GM21825 (cell line): ENCODE measurements around the gene C2CD4D.
"Not testable (repeated sequence)": the region's sequence is repeated elsewhere in the genome, so short reads cannot be mapped to it uniquely, and the experiment has no call there.

Experiments used
- ATAC-seq: cut with Tn5 transposase; IDR thresholded peaks from one replicate; pipeline ENCODE4 v1.9.1; 2021; ENCODE audit warnings: mild to moderate bottlenecking, moderate library complexity; ENCODE audit not compliant: unreplicated experiment

The C2CD4D gene

GRCh38 chr1:151858886-151859665, 19.5 kb upstream of the C2CD4D start:
- no peak for ATAC-seq

DNA sequence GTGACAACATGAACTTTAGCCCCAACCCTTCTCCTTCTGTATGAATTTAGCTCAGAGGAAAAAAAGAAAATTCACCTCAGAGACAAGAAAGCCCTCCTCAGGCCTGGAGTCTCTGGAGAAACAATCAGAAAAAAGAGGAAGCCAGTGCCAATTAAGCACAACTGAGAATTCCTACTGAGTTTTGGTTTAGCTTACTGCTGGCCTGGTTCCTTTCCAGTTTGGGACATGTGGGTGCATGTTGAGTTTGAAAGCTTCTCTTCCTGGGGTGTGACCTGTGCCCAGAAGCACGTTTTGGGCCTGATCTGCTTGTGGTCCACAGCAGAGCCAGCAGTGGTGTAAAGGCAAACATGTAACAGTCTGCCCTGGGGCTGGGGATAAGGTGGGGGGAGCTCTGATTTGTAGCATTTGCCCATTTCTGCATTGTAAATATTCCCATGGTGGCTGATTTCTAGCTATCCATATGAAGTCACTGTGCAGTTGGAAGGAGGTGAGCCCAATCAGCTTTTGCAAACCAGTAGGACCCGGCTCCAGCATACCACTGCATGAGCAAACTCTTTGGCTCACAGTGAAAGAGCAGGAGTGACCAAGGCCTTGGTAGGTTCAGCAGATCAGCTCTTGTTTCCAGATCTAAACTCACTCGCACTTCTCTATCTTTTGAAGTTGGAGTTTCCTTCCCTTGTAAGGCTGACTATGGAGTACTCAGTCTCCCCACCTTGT, 18.6 kb upstream of the C2CD4D start:
- no peak for ATAC-seq

DNA sequence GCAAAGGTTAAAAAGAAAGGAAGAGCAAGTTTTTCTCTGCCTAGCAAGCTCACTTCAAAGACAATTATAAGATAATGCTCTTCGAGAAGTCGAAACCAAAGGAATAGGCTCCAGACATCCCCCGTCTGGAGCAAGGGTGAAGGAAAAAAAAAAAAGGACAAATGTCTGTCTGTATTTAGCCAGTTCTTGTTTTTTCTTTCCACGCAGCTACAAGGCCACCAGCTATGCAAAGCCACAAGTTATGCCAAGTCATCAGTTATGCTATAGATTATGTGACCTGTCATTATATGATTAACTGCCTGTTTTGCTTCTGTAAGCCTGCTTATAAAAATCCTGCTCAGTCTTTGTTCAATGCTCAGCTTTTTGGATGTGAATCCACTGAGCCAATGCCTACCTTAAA, 16.3 kb upstream of the C2CD4D start:
- ATAC-seq, result no peak

- ATAC-seq, result not testable (repeated sequence)
Measured at GRCh38 chr1:151855516-151855915, 15.9 kb upstream of the C2CD4D start.

GRCh38 chr1:151854658-151855057, 15.0 kb upstream of the C2CD4D start:
- no peak for ATAC-seq

DNA sequence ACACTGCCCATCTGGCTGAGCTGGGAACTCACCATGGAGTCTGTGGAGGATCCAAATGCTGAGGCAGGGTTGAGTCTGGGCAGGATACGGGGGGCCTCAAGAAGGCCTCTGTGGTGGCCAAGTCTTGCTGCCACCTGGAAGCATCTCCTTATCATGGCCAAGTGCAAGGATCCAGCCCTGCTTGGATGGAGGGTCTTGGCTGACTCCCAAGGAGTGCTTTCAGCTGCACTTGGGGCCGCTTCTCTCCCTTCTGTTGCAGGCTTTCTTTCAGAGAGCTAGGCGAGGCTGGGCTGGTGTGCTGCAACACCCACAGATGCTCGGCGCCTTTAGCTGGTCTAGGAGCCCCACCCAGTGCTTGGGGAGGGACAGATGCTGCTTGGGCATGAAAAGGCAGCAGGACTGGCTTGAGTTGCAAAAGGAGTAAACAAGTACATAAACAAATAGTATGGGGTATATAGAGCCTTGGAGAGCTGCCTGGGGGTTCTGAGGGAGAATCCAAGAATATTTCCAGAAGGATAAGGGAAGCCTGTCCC, 13.9 kb upstream of the C2CD4D start, which contains the start of gene THEM5:
Gene THEM5 (minus strand): TSS at position 302 of the 533 bp plus-strand sequence. CDS start 147 bp downstream, at position 155.
- no peak for ATAC-seq

DNA sequence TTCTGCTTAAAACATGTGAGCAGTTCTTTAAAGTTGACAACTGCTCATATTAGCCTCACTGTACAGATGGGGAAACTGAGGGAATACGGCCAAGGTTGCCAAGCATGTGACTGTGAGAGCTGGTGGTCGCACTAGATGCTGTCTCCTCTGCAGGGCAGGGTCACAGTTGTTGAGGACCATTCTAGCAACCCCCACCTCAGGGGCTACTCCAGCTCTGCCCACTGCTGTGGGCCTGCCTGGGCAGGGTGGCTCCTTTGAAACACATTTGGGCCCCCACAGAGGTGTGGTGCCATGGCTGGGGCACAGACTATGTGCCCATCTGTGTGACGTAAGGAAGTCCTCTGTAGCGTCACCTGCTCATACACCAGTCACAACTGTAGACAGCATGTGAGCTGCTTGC, 13.1 kb upstream of the C2CD4D start:
- no peak for ATAC-seq

GRCh38 chr1:151851886-151852285, 12.3 kb upstream of the C2CD4D start:
- no peak for ATAC-seq

GRCh38 chr1:151849871-151850270, 10.3 kb upstream of the C2CD4D start:
- no peak for ATAC-seq

DNA sequence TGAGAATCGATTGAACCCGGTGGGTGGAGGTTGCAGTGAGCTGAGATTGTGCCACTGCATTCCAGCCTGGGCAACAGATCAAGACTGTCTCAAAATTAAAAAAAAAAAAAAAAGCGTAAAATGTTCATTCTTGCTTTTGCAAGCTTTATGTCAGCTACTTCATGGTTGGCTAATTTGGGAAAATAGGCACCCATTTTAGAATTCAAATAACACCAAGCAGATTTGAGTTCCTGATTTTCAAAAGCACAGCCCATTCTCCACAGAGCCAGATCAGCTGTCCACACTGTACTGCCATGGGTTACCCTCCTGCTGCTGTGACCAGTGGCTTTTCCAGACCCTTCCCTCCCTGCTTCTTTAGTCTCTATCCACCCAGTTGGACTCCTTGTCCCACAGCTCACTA, 9.5 kb upstream of the C2CD4D start:
- no peak for ATAC-seq

- no peak for ATAC-seq
Measured at GRCh38 chr1:151847867-151848596, 8.4 kb upstream of the C2CD4D start.

DNA sequence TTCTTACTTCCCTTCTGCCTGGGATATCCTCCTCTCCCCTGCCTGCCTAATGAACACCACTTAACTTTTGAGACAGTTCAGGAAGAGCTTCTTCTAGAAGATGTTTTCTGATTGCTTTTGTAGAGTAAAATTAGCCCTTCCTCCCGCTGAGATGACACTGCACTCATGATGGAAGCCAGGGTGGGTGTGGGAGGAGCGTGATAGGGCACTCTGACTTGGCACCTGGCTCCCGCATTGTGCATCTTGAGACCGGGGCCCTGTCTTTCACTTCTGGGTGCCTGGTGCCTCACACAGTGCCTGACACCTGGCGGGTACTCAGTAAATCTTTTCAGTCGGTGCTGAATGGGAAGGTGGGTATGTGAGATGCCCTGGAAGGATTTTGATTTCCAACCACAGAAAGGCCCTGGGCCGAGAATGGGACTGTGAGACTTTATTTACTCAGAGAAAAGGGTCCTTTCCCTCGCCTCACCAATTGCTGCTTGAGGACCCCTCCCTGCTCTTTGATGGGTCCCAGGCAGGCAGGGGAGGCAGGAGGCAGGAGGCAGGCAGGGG, 7.1 kb upstream of the C2CD4D start:
- ATAC-seq, result no peak

DNA sequence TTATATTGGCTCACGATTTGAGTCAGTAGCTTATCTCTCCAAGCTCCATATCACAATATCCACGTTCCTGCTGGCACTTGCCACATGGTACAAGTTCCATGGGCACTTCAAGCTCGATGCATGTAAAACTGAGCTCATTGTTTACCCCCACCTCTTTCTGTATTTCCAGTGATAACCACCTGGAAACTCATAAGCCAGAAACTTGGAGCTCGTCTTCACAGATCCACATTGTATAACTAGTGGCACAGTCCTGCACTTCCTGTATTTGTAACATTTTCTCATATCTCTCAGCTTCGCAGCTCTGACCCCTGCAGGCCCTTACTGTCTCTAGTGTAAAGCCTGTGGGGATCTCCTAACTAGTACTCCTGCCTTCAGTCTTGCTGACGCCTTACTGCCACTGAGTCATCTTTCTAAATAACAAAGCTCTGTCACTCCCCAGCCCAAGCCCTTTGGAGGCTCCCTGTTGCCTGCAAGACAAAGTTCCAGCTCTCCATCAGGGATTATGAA, 6.5 kb upstream of the C2CD4D start:
- ATAC-seq, result no peak

DNA sequence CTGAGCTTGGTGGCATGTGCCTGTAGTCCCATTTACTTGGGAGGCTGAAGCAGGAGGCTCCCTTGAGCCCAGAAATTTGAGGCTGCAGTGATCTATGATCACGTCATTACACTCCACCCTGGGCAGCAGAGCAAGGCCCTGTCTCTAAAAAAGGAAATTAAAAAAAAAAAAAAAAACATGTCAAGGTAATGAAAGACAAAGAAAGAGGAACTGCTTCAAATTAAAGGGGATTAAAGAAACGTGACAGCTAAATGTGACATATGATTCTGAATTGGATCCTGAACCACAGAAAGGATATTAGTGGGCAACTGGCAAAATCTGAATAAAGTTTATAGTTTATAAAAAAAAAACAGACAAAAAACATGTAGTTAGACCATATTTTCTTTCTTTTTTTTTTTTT, 3.8 kb upstream of the C2CD4D start:
- no peak for ATAC-seq

- no peak for ATAC-seq
Measured at GRCh38 chr1:151841141-151841540, 1.5 kb upstream of the C2CD4D start.

GRCh38 chr1:151840421-151840820, 801 bp upstream of the C2CD4D start:
- ATAC-seq, result no peak

- ATAC-seq, result no peak
Measured at GRCh38 chr1:151839082-151839412, 573 bp downstream of the C2CD4D start.

GRCh38 chr1:151838222-151839081, 1.2 kb downstream of the C2CD4D start:
- ATAC-seq, result no peak

DNA sequence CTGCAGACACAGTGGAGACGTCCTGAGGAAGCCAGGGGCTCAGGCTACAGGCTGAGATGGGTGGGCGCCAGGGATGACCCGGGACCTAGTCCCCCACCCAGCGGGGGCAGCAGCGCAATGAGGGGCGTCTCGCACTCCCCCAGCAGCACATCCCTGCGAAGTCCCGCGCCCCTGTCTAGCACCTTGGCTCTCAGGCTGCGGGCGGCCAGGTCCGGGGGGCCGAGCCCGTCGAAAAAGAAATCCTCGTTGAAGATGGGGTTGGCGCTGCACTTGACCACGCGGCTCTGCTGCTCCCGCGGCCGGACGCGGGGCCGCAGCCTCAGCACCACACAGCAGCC, 1.8 kb downstream of the C2CD4D start:
- ATAC-seq, result no peak

- no peak for ATAC-seq
Measured at GRCh38 chr1:151837197-151837596, 2.4 kb downstream of the C2CD4D start.
